Muscle of leg (tissue), 11 donors: ENCODE data around the gene CMSS1. TPM values are rescaled to one million over a fixed set of nuclear protein-coding genes. Genes with fewer than 3 reads are reported as not detected.

Experiments used
- DNase-seq: peaks from one replicate; pipeline ENCODE4 v3.0.0; 2013
- H3K27ac ChIP-seq: one replicate; pipeline ENCODE4 v1.5.1; 2013; ENCODE audit warnings: mild to moderate bottlenecking, low read length, control low read depth
- H3K27me3 ChIP-seq: one replicate; pipeline ENCODE4 v1.6.1; 2013; ENCODE audit warnings: low read length; ENCODE audit not compliant: control insufficient read depth, insufficient read depth
- H3K36me3 ChIP-seq: one replicate; pipeline ENCODE4 v1.6.1; 2013; ENCODE audit warnings: low read length; ENCODE audit not compliant: control insufficient read depth, insufficient read depth
- H3K4me1 ChIP-seq: one replicate; pipeline ENCODE4 v1.6.1; 2013; ENCODE audit warnings: low read length; ENCODE audit not compliant: control insufficient read depth, insufficient read depth
- H3K4me3 ChIP-seq: one replicate; pipeline ENCODE4 v1.5.1; 2013; ENCODE audit warnings: low read length, control low read depth
- H3K9me3 ChIP-seq: replicated peaks from 2 replicates; pipeline ENCODE4 v1.6.1; 2013; ENCODE audit warnings: low read depth, low read length; ENCODE audit not compliant: control insufficient read depth
- WGBS: methylation state at CpG from one replicate; pipeline ENCODE4 v1.1.5; 2013; ENCODE audit warnings: missing lambda C conversion rate; ENCODE audit not compliant: insufficient coverage; 5-methylcytosine and 5-hydroxymethylcytosine counted together
- polyA plus RNA-seq, 8 donors: library from polyadenylated mRNA; unstranded; fragments of 120-200 nt; gene quantifications; one replicate each; pipeline versions ENCODE4 v1.2.1 to v1.2.3, GENCODE V29; 2013; ENCODE audit warnings: inconsistent platforms in 1 of 8, low replicate concordance in 1 of 8; ENCODE audit not compliant: insufficient read length in 8 of 8, insufficient read depth in 1 of 8
- total RNA-seq: library from RNA; stranded (reverse); fragments of 120-200 nt; gene quantifications from one replicate; pipeline ENCODE4 v1.2.4, GENCODE V29; 2013

Gene CMSS1
- total and polyA plus RNA-seq, 9 donors, result 23.8 to 35.0 (median 29.0) TPM

- no CpG with 5 or more reads among the region's 4 CpGs for WGBS
Observed at GRCh38 chr3:100075851-100076730, 258.4 kb downstream of the CMSS1 start.

DNA sequence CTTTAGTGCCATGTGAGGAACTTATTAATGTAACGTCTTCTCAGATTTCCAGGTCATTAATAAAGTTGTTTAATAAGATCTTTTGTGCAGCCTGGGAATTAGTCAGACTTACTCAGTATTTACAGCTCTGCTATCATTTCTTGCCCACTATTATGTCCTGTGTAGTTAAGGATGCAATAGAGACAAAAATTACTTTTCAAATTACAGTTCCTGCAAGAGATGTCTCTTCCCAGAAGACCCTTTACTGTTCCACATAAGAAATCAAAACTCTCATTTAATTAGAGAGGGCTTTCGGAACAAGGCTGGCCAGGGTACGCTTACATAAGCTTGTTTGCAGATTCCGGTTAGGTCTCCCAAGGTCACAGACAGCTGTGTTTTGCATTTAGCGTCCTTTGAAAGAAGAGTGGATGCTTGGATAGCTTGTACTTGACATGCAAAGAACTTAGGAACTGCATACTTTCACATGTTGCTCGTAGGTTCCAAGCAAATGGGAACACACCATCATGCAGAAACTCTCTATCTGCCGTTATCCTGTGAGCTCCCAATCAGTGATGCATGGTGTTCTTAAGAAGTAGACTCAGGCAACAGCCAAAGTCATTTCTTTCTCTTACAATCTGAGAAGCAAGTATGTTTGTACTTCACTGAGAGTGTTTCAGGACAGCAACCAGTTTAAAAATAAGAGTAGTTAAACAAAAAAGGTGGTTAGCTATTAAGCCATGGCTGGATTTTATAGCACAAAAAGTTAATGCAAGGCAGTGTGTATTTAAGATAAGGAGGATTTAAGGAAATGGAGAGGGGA lies 259.3 kb downstream of the CMSS1 start:
- peak overlapping the region; percentile 70 for H3K27ac ChIP-seq
- no peaks in the 10 kb centered on the region for H3K27me3 ChIP-seq
- H3K4me1 ChIP-seq, result peaks cover 17% of the 10 kb centered on the region
- no CpG with 5 or more reads among the region's 7 CpGs for WGBS
- no peak overlapping the region for H3K4me3 ChIP-seq
- no peaks in the 10 kb centered on the region for H3K9me3 ChIP-seq
- H3K36me3 ChIP-seq, result no peaks in the 10 kb centered on the region
- DNase-seq, result peak; percentile 90

More at GRCh38 chr3:100075851-100076730, 258.4 kb downstream of the CMSS1 start:
- Histone ChIP-seq H3K4me1 (peaks cover 17% of the 10 kb centered on the region), H3K36me3 (no peaks in the 10 kb centered on the region), H3K9me3 (no peaks in the 10 kb centered on the region), H3K27ac (peak overlapping the region; percentile 70), H3K27me3 (no peaks in the 10 kb centered on the region), H3K4me3 (no peak overlapping the region)
- peak; percentile 51 for DNase-seq

DNA sequence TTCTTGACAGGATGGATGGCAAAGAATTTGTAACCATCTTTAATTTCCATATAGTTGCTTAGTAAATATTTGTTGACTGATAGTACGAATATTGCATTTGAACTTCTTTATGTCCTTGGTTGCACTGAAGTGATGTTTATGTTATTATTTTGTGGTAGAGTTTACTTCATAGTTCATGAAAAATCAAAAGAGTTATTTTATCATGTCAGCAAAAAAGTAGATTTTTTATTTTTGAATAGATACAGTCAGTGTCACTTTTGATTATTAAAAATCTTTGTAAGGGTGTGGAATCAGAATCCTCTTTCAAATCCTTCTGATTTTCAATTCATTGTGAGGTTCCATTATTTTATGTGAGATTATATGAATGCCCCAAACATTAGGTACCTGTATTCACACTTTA lies 261.7 kb downstream of the CMSS1 start:
- H3K4me3 ChIP-seq, result no peak overlapping the region
- peaks cover 11% of the 10 kb centered on the region for H3K4me1 ChIP-seq
- H3K9me3 ChIP-seq, result no peaks in the 10 kb centered on the region
- H3K36me3 ChIP-seq, result no peaks in the 10 kb centered on the region
- H3K27me3 ChIP-seq, result no peaks in the 10 kb centered on the region
- DNase-seq, result no peak
- no CpG with 5 or more reads among the region's 1 CpG for WGBS
- H3K27ac ChIP-seq, result no peak overlapping the region

DNA sequence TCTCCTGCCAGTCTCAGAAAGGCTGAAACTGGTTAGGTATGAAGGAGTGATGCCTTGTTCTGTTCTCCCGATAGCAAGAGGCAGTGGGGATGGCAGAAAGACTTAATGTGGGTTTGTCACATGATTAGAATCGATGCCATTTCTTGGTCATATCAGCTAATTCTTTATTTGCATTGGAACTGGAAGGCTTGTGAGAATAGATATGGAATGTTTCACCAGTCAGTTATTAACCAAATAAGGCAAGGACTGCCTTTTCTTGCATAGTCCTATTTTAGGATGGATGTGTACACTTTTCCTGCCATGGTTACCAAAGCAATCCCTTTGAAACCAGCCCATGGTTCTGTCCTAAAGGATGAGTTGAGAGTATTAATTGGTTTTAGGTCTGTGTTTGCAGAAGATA lies 262.9 kb downstream of the CMSS1 start:
- DNase-seq, result no peak
- no peaks in the 10 kb centered on the region for H3K9me3 ChIP-seq
- H3K27ac ChIP-seq, result no peak overlapping the region
- H3K36me3 ChIP-seq, result no peaks in the 10 kb centered on the region
- H3K27me3 ChIP-seq, result no peaks in the 10 kb centered on the region
- WGBS, result 100% methylated on average over 1 of the region's 2 CpGs
- H3K4me3 ChIP-seq, result no peak overlapping the region
- H3K4me1 ChIP-seq, result peaks cover 7% of the 10 kb centered on the region

DNA sequence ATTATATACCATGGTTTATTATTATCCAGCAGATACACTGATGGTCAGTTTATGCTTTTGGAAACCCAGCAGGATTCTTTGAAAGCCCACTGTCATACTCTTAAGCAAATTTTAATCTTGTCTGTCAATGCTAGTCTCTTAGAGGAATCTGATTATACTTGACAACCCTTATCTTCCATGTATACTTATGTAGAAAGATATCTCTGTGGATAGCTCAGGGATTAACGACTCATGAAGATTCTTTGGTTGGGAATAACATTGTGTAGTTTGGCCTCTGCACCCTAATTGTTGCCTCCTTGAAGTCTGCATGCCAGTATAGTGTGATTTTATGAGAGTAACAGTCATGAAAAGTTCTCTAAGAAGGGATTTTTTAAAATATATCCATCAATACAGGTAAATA lies 263.6 kb downstream of the CMSS1 start:
- H3K4me3 ChIP-seq, result no peak overlapping the region
- H3K27me3 ChIP-seq, result no peaks in the 10 kb centered on the region
- H3K27ac ChIP-seq, result no peak overlapping the region
- H3K4me1 ChIP-seq, result peaks cover 4% of the 10 kb centered on the region
- WGBS, result no CpG with 5 or more reads among the region's 1 CpG
- DNase-seq, result no peak
- no peaks in the 10 kb centered on the region for H3K9me3 ChIP-seq
- H3K36me3 ChIP-seq, result no peaks in the 10 kb centered on the region

GRCh38 chr3:100081986-100082692 lies 264.5 kb downstream of the CMSS1 start:
- Histone ChIP-seq H3K27ac (no peak overlapping the region), H3K4me1 (no peaks in the 10 kb centered on the region), H3K4me3 (no peak overlapping the region), H3K9me3 (no peaks in the 10 kb centered on the region), H3K36me3 (no peaks in the 10 kb centered on the region), H3K27me3 (no peaks in the 10 kb centered on the region)
- WGBS, result no CpG with 5 or more reads among the region's 2 CpGs
- DNase-seq, result no peak

- no peak for DNase-seq
- Histone ChIP-seq H3K27me3 (no peaks in the 10 kb centered on the region), H3K4me3 (no peak overlapping the region), H3K27ac (no peak overlapping the region), H3K4me1 (no peaks in the 10 kb centered on the region), H3K36me3 (no peaks in the 10 kb centered on the region), H3K9me3 (no peaks in the 10 kb centered on the region)
- WGBS, result no CpG with 5 or more reads among the region's 1 CpG
Observed at GRCh38 chr3:100082714-100083113, 265.1 kb downstream of the CMSS1 start.

DNA sequence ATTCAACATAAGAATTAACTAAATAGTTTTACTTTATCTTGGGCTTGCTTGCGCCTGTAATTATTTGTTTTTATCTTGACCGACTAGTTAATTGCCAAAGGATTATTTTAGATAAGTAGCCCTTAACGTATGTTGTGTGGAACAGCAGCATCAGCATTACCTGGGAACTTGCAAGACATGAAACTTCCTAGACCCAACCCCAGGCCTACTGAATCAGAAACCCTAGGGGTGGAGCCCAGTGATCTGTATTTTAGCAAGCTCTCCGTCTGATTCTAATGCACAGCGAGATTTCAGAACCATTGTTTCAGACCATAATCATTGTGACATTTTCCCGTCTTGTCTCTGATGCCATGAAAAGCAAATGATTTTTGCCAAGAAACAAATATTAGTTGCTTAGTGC lies 265.5 kb downstream of the CMSS1 start:
- no peaks in the 10 kb centered on the region for H3K9me3 ChIP-seq
- no peaks in the 10 kb centered on the region for H3K27me3 ChIP-seq
- DNase-seq, result no peak
- H3K36me3 ChIP-seq, result no peaks in the 10 kb centered on the region
- H3K27ac ChIP-seq, result no peak overlapping the region
- WGBS, result 100% methylated on average over 4 of the region's 6 CpGs
- no peaks in the 10 kb centered on the region for H3K4me1 ChIP-seq
- H3K4me3 ChIP-seq, result no peak overlapping the region

GRCh38 chr3:100084100-100084806 lies 266.6 kb downstream of the CMSS1 start:
- Histone ChIP-seq H3K9me3 (no peaks in the 10 kb centered on the region), H3K4me3 (no peak overlapping the region), H3K36me3 (no peaks in the 10 kb centered on the region), H3K27me3 (no peaks in the 10 kb centered on the region), H3K27ac (no peak overlapping the region), H3K4me1 (no peaks in the 10 kb centered on the region)
- DNase-seq, result peak; percentile 49
- no CpG with 5 or more reads among the region's 7 CpGs for WGBS
